ENCODE data around the gene RASA3. TPM values are rescaled to one million over a fixed set of nuclear protein-coding genes. Genes with fewer than 3 reads are reported as not detected.
"Not testable (repeated sequence)": the region's sequence is repeated elsewhere in the genome, so short reads cannot be mapped to it uniquely, and the experiment has no call there.

Gene RASA3
- polyA plus RNA-seq (ENCODE audit: insufficient read length), result 11.5 TPM
- long read RNA-seq, donor 1, result 0 reads
- long read RNA-seq, donor 2, full-length matches to known transcripts, result 1 of 7 reads
- long read RNA-seq, donor 2, partial matches to known transcripts, result 6 of 7 reads
- long read RNA-seq, donor 2, other reads (novel, unspliced or antisense), result 0 of 7 reads
- long read RNA-seq, donor 3, full-length matches to known transcripts, result 1 of 1 reads
- long read RNA-seq, donor 3, partial matches to known transcripts, result 0 of 1 reads
- long read RNA-seq, donor 3, other reads (novel, unspliced or antisense), result 0 of 1 reads
- long read RNA-seq, donor 4, result 0 reads
- long read RNA-seq, donor 5, full-length matches to known transcripts, result 1 of 1 reads
- long read RNA-seq, donor 5, partial matches to known transcripts, result 0 of 1 reads
- long read RNA-seq, donor 5, other reads (novel, unspliced or antisense), result 0 of 1 reads
- long read RNA-seq, donor 6, full-length matches to known transcripts, result 1 of 1 reads
- long read RNA-seq, donor 6, partial matches to known transcripts, result 0 of 1 reads
- long read RNA-seq, donor 6, other reads (novel, unspliced or antisense), result 0 of 1 reads
- long read RNA-seq, donor 7, full-length matches to known transcripts, result 1 of 1 reads
- long read RNA-seq, donor 7, partial matches to known transcripts, result 0 of 1 reads
- long read RNA-seq, donor 7, other reads (novel, unspliced or antisense), result 0 of 1 reads
- long read RNA-seq, donor 8, result 0 reads

GRCh38 chr13:114132419-114133121 lies at the start of gene RASA3:
Gene RASA3 (minus strand): TSS chr13:114132623. CDS start chr13:114132489, 134 bp downstream.
- peak; percentile 85 for DNase-seq

GRCh38 chr13:114179087-114179658 lies 46.8 kb upstream of the RASA3 start, which contains the start of gene CFAP97D2:
Gene CFAP97D2 (plus strand): TSS chr13:114179257. CDS start chr13:114179331, 74 bp downstream.
- DNase-seq, result no peak

GRCh38 chr13:114177245-114178010 lies 45.0 kb upstream of the RASA3 start:
- DNase-seq, result no peak

- not testable (repeated sequence) for DNase-seq
These were observed 44.0 kb upstream of the RASA3 start for GRCh38 chr13:114176359-114176902.

- DNase-seq, result no peak
These were observed 42.1 kb upstream of the RASA3 start for GRCh38 chr13:114174529-114174961.

DNA sequence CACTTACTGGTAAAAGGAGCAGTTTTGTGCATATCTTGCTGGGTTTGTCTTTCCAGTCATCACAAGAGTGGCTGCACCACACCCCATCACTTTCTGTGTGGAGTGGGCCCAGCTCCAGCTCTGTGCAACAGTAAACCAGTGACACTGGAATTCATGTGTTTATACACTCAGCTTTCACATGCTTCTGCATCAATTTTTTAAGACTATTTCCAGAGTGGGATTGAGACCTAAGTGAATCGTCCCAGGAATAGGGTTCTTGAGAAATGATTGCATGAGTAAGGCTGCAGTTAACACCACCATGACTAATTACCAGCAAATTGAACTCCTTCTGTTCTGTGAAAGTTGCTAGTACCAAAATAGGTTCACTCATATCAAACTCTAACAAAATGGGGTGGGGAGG lies 41.3 kb upstream of the RASA3 start:
- DNase-seq, result no peak

- no peak for DNase-seq
These were observed 40.8 kb upstream of the RASA3 start for GRCh38 chr13:114173272-114173671.

DNA sequence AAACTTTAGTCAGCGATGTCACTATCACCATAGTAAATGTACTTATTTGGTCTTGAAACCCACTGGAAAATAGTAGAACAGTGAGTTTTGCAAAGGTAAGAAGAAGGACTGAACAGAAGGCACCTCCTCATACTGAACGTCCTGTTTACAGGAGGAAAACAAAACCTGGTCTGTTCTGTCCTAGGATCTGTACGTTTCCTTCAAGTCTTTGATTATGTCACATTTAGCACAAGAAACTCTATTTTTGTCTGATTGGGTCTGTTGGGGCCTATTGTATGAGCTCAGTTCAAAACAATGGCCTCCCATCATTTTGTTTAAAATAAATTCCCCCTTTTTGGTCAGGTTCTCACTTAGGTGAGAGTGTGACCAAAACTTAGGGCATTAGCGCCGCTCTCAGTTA lies 35.5 kb upstream of the RASA3 start:
- no peak for DNase-seq

GRCh38 chr13:114167426-114167825 lies 35.0 kb upstream of the RASA3 start:
- no peak for DNase-seq

GRCh38 chr13:114166381-114167131 lies 34.1 kb upstream of the RASA3 start:
- no peak for DNase-seq

DNA sequence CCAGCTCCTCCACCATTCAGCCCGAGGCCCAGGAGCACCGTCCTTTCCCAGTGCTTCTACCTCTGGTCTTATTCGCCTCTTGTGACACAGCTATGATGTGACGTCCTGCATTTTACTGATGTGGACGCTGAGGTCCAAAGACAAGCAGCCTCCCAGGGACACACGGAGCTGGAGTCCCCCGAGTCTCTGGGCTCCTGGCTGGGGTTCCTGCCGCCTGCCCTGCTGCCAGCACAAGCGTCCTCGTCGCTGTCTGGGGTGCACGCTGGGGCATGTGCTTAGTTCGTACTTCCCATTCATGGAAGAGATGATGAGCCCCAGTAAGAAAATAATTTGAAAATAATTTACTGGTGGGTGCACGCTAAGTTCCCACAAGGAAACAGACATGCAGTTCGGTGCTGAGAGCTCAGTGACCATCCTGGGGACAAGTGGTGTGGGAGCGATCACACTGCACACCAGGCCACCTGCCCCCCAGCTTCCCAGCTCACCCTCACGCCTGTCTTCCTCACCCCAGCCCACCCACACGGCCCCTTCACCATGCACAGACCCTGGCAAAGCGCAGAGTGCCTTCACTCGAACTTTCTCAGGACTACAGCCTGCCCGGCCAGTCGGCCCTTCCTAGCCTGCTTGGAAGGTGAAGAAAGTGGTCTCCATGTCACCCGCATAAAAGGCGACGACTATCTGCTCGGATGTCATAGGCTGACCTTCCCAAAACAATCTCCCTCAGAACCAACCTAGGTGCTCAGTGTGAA lies 32.4 kb upstream of the RASA3 start:
- no peak for DNase-seq

DNA sequence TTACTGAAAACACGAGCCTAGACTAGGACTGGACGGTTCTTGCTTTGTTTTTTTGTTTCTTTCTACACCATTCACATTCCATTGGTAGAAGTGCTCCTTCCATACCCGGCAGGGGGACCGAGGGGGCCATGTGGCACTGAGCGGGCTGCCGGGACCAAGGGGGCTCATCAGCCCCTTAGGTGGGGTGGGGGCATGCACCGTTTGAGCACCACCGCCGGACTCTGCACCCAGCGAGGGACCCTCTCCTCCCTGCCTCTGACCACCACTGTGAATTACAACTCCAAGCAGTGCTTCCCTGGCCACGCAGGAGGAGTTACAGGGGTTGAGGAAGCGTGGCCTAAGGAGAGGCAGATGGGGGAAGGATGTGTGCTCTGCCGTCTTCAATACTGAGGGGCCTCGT lies 31.6 kb upstream of the RASA3 start:
- DNase-seq, result no peak

DNA sequence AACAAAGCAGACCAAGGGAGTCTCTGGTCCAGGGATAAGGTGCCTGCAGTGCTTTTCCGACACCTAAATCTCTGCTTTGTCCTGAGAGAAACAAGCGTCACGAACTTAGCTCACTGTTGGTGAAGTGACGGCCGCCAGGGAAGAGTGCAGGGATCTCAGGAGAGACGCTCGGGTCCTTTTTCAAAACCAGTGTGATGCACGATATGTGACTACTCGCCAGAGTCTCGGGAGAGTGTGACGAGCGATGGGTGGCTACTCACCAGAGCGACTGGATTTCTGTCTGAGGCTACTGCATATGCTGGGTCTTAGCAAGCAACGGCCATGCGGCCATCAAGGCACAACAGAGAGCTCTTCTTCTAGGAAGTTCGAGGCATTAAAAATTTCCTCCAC lies 30.1 kb upstream of the RASA3 start:
- DNase-seq, result no peak

GRCh38 chr13:114161644-114162532 lies 29.5 kb upstream of the RASA3 start:
- no peak for DNase-seq

DNA sequence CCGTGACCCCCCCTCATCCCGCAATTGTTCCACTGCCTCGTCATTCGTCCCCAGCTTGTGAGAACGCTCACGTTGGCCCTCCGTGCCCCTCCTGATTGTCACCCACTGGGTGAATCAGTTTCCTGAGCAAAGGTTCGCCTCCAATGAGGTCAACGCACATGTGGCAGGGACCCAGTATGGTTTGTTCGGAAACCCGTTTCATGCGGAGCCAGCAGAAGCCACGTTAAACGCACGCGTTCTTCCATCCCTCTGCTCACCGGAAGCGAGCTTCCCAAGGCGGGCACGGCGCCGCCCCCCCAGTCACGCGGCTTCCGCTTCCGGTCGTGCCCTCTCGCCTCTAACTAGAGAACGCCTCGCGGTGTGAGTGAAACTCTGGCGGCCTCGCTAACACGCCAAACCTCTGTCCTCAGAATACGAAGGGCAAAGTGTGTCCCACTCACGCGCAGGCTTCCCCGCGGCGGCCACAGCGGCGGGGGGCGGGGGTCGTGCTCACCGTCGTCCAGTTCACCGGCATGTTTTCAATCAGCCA lies 28.7 kb upstream of the RASA3 start:
- no peak for DNase-seq

- DNase-seq, result not testable (repeated sequence)
These were observed 26.6 kb upstream of the RASA3 start for GRCh38 chr13:114158869-114159666.

GRCh38 chr13:114157869-114158495 lies 25.6 kb upstream of the RASA3 start:
- DNase-seq, result no peak

Measured in left kidney (tissue), 8 donors.